WI38 (cell line): ENCODE measurements around the gene BMP6.

Source experiments
- H3K4me3 ChIP-seq: 2 replicates; pipeline ENCODE4 v1.5.1; 2011; ENCODE audit warnings: low read depth, mild to moderate bottlenecking, control low read depth, low read length
- CTCF ChIP-seq: IDR thresholded peaks from 2 replicates; pipeline ENCODE4 v1.5.1; 2012; ENCODE audit warnings: low read depth, mild to moderate bottlenecking, control low read depth, low read length

The BMP6 gene

GRCh38 chr6:7747901-7748504 is 22.1 kb downstream of the BMP6 start:
- TF ChIP-seq CTCF: no peak
- H3K4me3 ChIP-seq: no peak overlapping the region

- H3K4me3 ChIP-seq: no peak overlapping the region
- no peak for TF ChIP-seq CTCF
Observed at GRCh38 chr6:7749478-7749877, 23.6 kb downstream of the BMP6 start.

- no peak overlapping the region for H3K4me3 ChIP-seq
- TF ChIP-seq CTCF: no peak
Observed at GRCh38 chr6:7750197-7750596, 24.3 kb downstream of the BMP6 start.

GRCh38 chr6:7758456-7758855 is 32.6 kb downstream of the BMP6 start:
- H3K4me3 ChIP-seq: no peak overlapping the region
- TF ChIP-seq CTCF: no peak

GRCh38 chr6:7759320-7759719 is 33.4 kb downstream of the BMP6 start:
- H3K4me3 ChIP-seq: no peak overlapping the region
- TF ChIP-seq CTCF: no peak

- no peak for TF ChIP-seq CTCF
Observed at GRCh38 chr6:7761051-7761450, 35.2 kb downstream of the BMP6 start.

GRCh38 chr6:7762760-7763159 is 36.9 kb downstream of the BMP6 start:
- no peak for TF ChIP-seq CTCF

More at GRCh38 chr6:7761051-7761450, 35.2 kb downstream of the BMP6 start:
- H3K4me3 ChIP-seq: no peak overlapping the region

More at GRCh38 chr6:7762760-7763159, 36.9 kb downstream of the BMP6 start:
- H3K4me3 ChIP-seq: no peak overlapping the region
